SU-DHL-6 (cell line): ENCODE measurements around the gene SMURF1.

ENCODE experiments used
- H2AFZ ChIP-seq: fragments of 200-600 bp; sonication (generic); 2 replicates; pipeline ENCODE4 v1.6.1; 2014; ENCODE audit warnings: low read depth, mild to moderate bottlenecking, moderate library complexity, mixed read lengths, antibody characterized with exemption, low read length; ENCODE audit not compliant: severe bottlenecking
- H3F3A ChIP-seq: fragments of 200-600 bp; shearing (Covaris generic); 2 replicates; pipeline ENCODE4 v1.6.0; 2016; ENCODE audit warnings: antibody characterized with exemption, mild to moderate bottlenecking; ENCODE audit not compliant: insufficient read depth
- H3K27ac ChIP-seq: fragments of 200-600 bp; sonication (generic); 2 replicates; pipeline ENCODE4 v1.5.1; 2016; ENCODE audit warnings: low read depth, mild to moderate bottlenecking, low read length, moderate library complexity, mixed read lengths
- H3K27me3 ChIP-seq: fragments of 200-600 bp; sonication (generic), shearing (Covaris generic); 2 replicates; pipeline ENCODE4 v1.6.0; 2014; ENCODE audit warnings: mild to moderate bottlenecking, low read length
- H3K36me3 ChIP-seq: fragments of 200-600 bp; sonication (generic); 2 replicates; pipeline ENCODE4 v1.6.1; 2014; ENCODE audit warnings: mild to moderate bottlenecking, low read length, mixed read lengths
- H3K4me2 ChIP-seq: fragments of 300-600, 200-600 bp; shearing (Covaris generic), sonication (generic); 2 replicates; pipeline ENCODE4 v1.6.0; 2014; ENCODE audit warnings: low read length, low read depth, mild to moderate bottlenecking; ENCODE audit not compliant: poor library complexity, severe bottlenecking
- H3K4me3 ChIP-seq: fragments of 200-600 bp; sonication (generic); 2 replicates; pipeline ENCODE4 v1.5.1; 2014; ENCODE audit warnings: antibody characterized with exemption, low read length, mild to moderate bottlenecking, mixed read lengths; ENCODE audit not compliant: insufficient read depth, poor library complexity, severe bottlenecking
- H3K79me2 ChIP-seq: fragments of 200-600 bp; sonication (generic); 2 replicates; pipeline ENCODE4 v1.6.1; 2014; ENCODE audit warnings: mild to moderate bottlenecking, low read length, moderate library complexity; ENCODE audit not compliant: insufficient read depth
- H3K9ac ChIP-seq: fragments of 200-600 bp; sonication (generic); 2 replicates; pipeline ENCODE4 v1.7.0; 2014; ENCODE audit warnings: mild to moderate bottlenecking, low read length
- H3K9me2 ChIP-seq: fragments of 200-600 bp; sonication (generic); replicated peaks from 2 replicates; pipeline ENCODE4 v1.6.1; 2014; ENCODE audit warnings: low read length; ENCODE audit not compliant: insufficient read depth
- H3K9me3 ChIP-seq: fragments of 200-600 bp; sonication (generic); 2 replicates; pipeline ENCODE4 v1.6.1; 2014; ENCODE audit warnings: low read length, mixed read lengths; ENCODE audit not compliant: insufficient read depth
- H4K20me1 ChIP-seq: fragments of 200-600 bp; sonication (generic); 2 replicates; pipeline ENCODE4 v1.6.1; 2014; ENCODE audit warnings: low read depth, mild to moderate bottlenecking, antibody characterized with exemption, low read length, moderate library complexity, mixed read lengths
- EZH2phosphoT487 ChIP-seq: fragments of 200-600 bp; sonication (generic), shearing (Covaris generic); conservative IDR thresholded peaks from 2 replicates; pipeline ENCODE4 v1.6.1; 2018; ENCODE audit warnings: mild to moderate bottlenecking, antibody characterized with exemption, low read length, moderate library complexity, mixed read lengths
- TF ChIP-seq, protein P1 (sequence below): fragments of 200-600 bp; sonication (generic); IDR thresholded peaks from one replicate; pipeline ENCODE4 v1.5.1; 2017; ENCODE audit warnings: antibody characterized with exemption, mild to moderate bottlenecking, low read length, moderate library complexity; ENCODE audit not compliant: insufficient read depth, poor library complexity, severe bottlenecking

Gene SMURF1

DNA sequence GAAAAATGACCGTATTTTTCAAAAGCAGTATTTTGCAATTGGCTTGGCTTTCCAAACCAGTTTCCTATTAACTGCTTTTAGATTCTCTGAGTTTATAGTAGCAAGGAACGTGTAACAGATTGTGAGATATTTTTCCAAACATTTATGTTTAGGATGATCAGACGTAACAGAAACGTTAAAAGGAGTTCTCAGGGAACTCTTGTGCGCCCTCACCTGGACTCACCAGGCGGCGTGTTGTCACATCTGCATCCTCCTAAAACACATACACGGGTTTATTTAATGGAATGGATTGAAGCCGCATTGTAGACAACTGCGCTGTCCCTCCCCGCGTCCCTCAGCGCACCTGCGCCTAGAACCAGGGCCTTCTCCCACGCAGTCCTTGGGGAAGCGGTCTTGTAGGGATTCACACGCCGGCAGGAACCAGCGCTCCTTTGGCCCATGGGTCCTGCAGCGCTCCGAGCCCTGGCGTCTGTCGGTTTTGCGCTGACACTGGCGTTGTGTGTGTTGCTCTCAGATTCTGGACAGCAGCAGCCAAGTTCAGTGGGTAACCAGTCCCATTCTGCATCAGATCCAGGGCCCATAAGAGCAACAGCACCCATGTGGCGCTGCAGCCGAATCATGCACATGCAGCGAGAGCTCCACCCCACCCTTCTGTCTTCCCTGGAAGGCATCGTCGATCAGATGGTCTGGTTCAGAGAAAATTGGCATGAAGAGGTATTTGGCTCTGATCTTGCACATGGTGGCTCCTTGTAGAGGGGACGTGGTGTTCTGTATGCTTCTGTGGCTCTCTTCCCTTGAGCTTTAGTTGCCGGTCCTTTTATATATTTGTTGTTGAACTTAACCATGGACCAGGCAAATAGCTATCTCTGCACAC, 150.6 kb downstream of the SMURF1 start:
- Histone ChIP-seq H2AFZ (no peak overlapping the region), H3K79me2 (no peaks in the 10 kb centered on the region), H3K9me2 (no peaks in the 10 kb centered on the region), H3K27me3 (no peaks in the 10 kb centered on the region), H3K4me2 (no peak overlapping the region), H3K27ac (no peak overlapping the region), H3K9ac (no peak overlapping the region), H4K20me1 (no peaks in the 10 kb centered on the region), H3F3A (no peaks in the 10 kb centered on the region), H3K4me3 (no peak overlapping the region), H3K9me3 (no peaks in the 10 kb centered on the region), H3K36me3 (peaks cover 16% of the 10 kb centered on the region; the same call in 1 of the 2 replicates)
- TF ChIP-seq, protein P1, sequence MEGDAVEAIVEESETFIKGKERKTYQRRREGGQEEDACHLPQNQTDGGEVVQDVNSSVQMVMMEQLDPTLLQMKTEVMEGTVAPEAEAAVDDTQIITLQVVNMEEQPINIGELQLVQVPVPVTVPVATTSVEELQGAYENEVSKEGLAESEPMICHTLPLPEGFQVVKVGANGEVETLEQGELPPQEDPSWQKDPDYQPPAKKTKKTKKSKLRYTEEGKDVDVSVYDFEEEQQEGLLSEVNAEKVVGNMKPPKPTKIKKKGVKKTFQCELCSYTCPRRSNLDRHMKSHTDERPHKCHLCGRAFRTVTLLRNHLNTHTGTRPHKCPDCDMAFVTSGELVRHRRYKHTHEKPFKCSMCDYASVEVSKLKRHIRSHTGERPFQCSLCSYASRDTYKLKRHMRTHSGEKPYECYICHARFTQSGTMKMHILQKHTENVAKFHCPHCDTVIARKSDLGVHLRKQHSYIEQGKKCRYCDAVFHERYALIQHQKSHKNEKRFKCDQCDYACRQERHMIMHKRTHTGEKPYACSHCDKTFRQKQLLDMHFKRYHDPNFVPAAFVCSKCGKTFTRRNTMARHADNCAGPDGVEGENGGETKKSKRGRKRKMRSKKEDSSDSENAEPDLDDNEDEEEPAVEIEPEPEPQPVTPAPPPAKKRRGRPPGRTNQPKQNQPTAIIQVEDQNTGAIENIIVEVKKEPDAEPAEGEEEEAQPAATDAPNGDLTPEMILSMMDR: no peak
- TF ChIP-seq EZH2phosphoT487: no peak

DNA sequence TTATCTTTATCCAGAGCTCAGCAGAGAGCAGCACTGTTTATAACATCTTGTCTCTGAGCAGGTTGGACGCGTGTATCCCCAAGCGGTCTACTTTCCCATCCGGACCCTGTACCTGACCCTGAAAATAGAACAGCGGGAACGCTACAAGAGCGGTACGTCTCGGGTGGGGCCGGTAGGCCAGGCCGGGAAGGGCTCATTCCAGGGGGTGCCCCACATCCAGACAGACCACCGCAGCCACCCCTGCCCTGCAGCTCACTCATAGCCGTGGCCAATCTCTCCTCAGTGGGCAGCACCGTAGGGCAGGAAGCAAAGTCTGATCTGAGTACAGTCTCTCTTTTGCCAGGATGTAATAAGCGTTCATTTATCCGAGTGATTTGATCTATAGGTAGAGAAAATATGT, 151.8 kb downstream of the SMURF1 start:
- Histone ChIP-seq H3F3A (no peaks in the 10 kb centered on the region), H3K27ac (no peak overlapping the region), H2AFZ (no peak overlapping the region), H3K27me3 (no peaks in the 10 kb centered on the region), H3K36me3 (peaks cover 12% of the 10 kb centered on the region; the same call in 1 of the 2 replicates), H3K9me3 (no peaks in the 10 kb centered on the region), H3K9me2 (no peaks in the 10 kb centered on the region), H3K9ac (no peak overlapping the region), H4K20me1 (no peaks in the 10 kb centered on the region), H3K4me3 (no peak overlapping the region), H3K4me2 (no peak overlapping the region), H3K79me2 (no peaks in the 10 kb centered on the region)
- no peak for TF ChIP-seq EZH2phosphoT487
- TF ChIP-seq, protein P1: no peak

DNA sequence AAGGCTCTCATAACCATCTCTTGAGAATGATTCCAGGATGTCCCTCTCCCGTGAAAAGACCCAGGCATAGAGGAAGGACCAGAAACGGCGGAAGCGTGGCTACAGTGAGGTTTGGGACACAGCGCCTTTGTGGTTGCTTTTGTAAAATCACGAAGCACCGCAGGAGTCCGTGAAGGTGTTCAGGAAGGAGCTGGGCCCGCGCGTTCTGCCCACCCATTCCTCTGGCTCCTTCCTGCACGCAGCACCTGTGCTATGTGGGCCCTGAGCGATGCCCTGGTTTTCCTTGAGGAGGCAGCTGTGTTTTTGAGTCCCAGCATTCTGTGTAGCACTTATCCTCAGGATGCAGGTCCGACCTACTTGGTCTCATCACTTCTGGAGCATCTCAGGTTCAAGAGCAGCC, 152.8 kb downstream of the SMURF1 start:
- Histone ChIP-seq H3K27me3 (no peaks in the 10 kb centered on the region), H3F3A (no peaks in the 10 kb centered on the region), H3K79me2 (no peaks in the 10 kb centered on the region), H2AFZ (no peak overlapping the region), H3K9me2 (no peaks in the 10 kb centered on the region), H3K9me3 (no peaks in the 10 kb centered on the region), H3K36me3 (peaks cover 19% of the 10 kb centered on the region), H4K20me1 (no peaks in the 10 kb centered on the region), H3K27ac (no peak overlapping the region), H3K4me2 (no peak overlapping the region), H3K4me3 (no peak overlapping the region), H3K9ac (no peak overlapping the region)
- no peak for TF ChIP-seq EZH2phosphoT487
- TF ChIP-seq, protein P1: no peak
